Activated B cell treated with CpG ODN at 0.5 μM for 24 hours (primary cell): ENCODE results near the gene SAMD14. TPM values are rescaled to one million over a fixed set of nuclear protein-coding genes. Genes with fewer than 3 reads are reported as not detected.

Experiments
- ATAC-seq: fragments of 200-7000 bp; cut with Tn5 transposase; one replicate; pipeline ENCODE4 v1.10.0; 2021; ENCODE audit warnings: low read depth, mild to moderate bottlenecking, moderate library complexity
- CTCF ChIA-PET: fragments of 350-600 bp; sonication (Branson Sonifier 250); formaldehyde crosslinking; loops from one replicate; lab custom pipeline; 2021; ENCODE audit warnings: antibody characterized with exemption; lab: Charles Lee
- POLR2A ChIA-PET: fragments of 350-600 bp; sonication (Branson Sonifier 250); formaldehyde crosslinking; loops from one replicate; lab custom pipeline; 2021; ENCODE audit warnings: antibody characterized with exemption; lab: Charles Lee
- DNase-seq: peaks from one replicate; pipeline ENCODE4 v3.0.0; 2022
- H3K27ac Mint-ChIP-seq: one replicate; pipeline ENCODE4 v1.8.0; 2020; ENCODE audit warnings: mixed read lengths
- H3K27me3 Mint-ChIP-seq: one replicate; pipeline ENCODE4 v1.8.0; 2021; ENCODE audit warnings: mixed read lengths
- H3K36me3 Mint-ChIP-seq: one replicate; pipeline ENCODE4 v1.8.0; 2021; ENCODE audit warnings: low read depth, mixed read lengths
- H3K4me1 Mint-ChIP-seq: one replicate; pipeline ENCODE4 v1.8.0; 2021; ENCODE audit warnings: mixed read lengths
- H3K4me3 Mint-ChIP-seq: one replicate; pipeline ENCODE4 v1.8.0; 2020; ENCODE audit warnings: mild to moderate bottlenecking, mixed read lengths
- H3K9me3 Mint-ChIP-seq: one replicate; pipeline ENCODE4 v1.8.0; 2020; ENCODE audit warnings: mixed read lengths
- intact Hi-C: fragments of 100-400 bp; cut with micrococcal nuclease; formaldehyde crosslinking; loops from one replicate; pipeline ENCODE4 v1.15.1; 2024
- total RNA-seq: library from RNA; stranded (reverse); gene quantifications from 2 replicates; pipeline ENCODE4 v1.2.3, GENCODE V29; 2022
- TF ChIP-seq, protein P1 (sequence below): fragments of 200-600 bp; IDR thresholded peaks from one replicate; pipeline ENCODE4 v1.8.0; 2022; ENCODE audit warnings: antibody characterized with exemption, mild to moderate bottlenecking

SAMD14 gene
- 4.7 and 4.9 TPM in 2 replicates for total RNA-seq

DNA sequence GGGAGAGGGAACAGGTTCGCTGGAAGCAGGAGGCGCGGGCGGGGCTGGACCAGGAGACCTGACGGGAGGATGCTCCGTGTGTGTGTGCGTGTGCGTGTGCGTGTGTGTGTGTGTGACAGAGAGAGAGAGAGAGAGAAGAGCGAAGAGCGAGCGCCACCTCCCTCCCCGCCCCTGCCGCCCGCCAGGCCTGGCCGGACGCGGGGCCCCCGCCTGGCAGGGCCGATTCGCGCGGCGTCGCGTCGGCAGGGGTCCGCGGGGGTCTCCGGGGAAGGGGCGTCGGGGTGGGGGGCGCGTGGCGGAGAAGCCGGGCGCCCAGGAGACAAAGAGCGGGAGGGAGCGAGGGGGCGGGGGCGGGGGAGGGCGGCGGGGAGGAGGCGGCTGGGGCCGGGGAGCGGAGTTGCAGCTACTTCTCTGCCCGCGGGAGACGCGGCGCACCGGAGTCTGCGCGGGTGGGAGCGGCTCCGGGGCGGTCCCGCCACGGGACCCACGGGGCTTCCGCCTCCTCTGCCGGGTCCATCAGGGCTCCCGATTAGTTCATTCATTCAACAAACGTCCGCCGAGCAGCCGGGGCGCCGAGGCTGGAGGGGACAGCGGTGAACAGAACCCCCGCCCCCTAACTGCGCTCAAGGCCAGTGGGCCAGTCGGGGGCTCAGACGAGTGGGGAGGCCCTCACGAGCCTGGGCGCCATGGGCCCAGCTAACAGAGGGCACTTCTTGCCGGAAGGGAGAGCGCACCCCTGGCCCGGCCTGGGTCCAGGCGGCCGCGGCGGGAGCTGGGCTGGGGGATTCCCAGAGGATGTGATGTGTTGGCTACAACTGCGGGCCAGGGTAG lies at the start of gene SAMD14:
SAMD14 (minus strand) TSS at position 433 of the 831 bp plus-strand sequence. CDS start 5,201 bp downstream, outside the sequence.
- Mint-ChIP-seq H3K4me3 (peak within 1 kb of the TSS; percentile 80), H3K36me3 (peaks cover 21% of the 10 kb centered on the region), H3K27ac (peak within 1 kb of the TSS; percentile 63), H3K4me1 (peaks cover 37% of the 10 kb centered on the region), H3K9me3 (no peaks in the 10 kb centered on the region), H3K27me3 (peaks cover 8% of the 10 kb centered on the region)
- DNase-seq (peak; percentile 52), ATAC-seq (peak; percentile 61)
- intact Hi-C loops = loop anchor here (1.0 kb wide), 2 partner anchors 13 to 18 kb away; no protein-coding TSS in a partner anchor
- TF ChIP-seq, protein P1, sequence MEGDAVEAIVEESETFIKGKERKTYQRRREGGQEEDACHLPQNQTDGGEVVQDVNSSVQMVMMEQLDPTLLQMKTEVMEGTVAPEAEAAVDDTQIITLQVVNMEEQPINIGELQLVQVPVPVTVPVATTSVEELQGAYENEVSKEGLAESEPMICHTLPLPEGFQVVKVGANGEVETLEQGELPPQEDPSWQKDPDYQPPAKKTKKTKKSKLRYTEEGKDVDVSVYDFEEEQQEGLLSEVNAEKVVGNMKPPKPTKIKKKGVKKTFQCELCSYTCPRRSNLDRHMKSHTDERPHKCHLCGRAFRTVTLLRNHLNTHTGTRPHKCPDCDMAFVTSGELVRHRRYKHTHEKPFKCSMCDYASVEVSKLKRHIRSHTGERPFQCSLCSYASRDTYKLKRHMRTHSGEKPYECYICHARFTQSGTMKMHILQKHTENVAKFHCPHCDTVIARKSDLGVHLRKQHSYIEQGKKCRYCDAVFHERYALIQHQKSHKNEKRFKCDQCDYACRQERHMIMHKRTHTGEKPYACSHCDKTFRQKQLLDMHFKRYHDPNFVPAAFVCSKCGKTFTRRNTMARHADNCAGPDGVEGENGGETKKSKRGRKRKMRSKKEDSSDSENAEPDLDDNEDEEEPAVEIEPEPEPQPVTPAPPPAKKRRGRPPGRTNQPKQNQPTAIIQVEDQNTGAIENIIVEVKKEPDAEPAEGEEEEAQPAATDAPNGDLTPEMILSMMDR = no peak
- ChIA-PET CTCF (interaction anchor here (1.0 to 2.2 kb wide), 5 partner anchors 9 to 70 kb away, joined by 3 to 14 read pairs (median 4); no protein-coding TSS in a partner anchor), POLR2A (interaction anchor here (0.6 to 5.2 kb wide), 12 partner anchors 9 to 67 kb away, joined by 3 to 82 read pairs (median 6); partner anchors contain the start of gene PPP1R9B)

DNA sequence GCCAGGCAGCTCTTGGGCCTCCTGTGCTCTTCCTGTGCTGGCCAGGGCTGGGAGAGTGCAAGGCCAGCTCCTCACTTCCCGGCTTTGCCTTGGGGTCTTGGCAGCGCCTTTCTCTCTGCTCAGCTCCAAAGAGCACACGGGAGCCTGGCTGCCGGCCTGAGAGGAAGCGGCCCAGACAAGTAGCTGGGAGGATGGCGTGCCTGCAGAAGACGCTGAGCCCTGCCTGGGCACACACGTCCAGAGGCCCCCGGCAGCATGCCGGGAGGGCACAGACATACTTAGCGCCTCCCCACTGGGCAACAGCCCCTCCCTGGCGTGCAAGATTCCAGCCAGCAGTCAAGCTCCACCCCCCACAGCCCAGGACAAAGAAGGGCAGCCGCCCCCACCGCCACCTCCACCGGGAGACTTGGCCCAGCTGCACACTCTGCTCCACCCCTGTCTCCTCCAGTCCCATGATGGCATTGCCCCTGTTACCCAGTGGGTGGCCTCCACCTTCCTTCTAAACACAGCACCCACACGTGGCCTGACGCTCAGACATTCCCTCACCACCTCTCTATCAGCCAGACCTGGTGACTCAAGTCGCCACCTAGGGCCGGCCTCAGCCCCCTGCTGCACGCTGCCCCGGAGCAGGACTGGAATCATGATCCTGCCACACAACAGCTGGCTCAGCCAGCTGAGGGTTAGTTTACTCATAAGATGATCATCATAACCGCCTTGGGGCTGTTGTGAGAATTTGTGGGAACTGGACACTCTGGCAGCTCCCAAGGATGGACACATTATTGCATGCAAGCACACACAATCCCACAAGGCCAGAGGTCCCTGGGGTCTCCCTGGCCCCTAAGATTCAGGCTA lies 48.2 kb upstream of the SAMD14 start:
- ChIA-PET POLR2A (interaction anchor here (1.4 to 2.1 kb wide), 3 partner anchors 12 to 45 kb away, joined by 3 to 6 read pairs (median 4); no protein-coding TSS in a partner anchor), CTCF (interaction anchor here (0.7 to 3.5 kb wide), 13 partner anchors 9 to 118 kb away, joined by 3 to 22 read pairs (median 4); partner anchors contain the start of genes COL1A1 and PDK2)
- Mint-ChIP-seq H3K9me3 (no peaks in the 10 kb centered on the region), H3K4me1 (peaks cover 18% of the 10 kb centered on the region), H3K27ac (no peak overlapping the region), H3K4me3 (peak overlapping the region; percentile 54), H3K27me3 (no peaks in the 10 kb centered on the region), H3K36me3 (no peaks in the 10 kb centered on the region)
- intact Hi-C loops = loop anchor here (1.0 kb wide), 1 partner anchor 84 kb away; no protein-coding TSS in a partner anchor
- ATAC-seq (peak; percentile 99), DNase-seq (peak; percentile 45)
- TF ChIP-seq, protein P1 = no peak

DNA sequence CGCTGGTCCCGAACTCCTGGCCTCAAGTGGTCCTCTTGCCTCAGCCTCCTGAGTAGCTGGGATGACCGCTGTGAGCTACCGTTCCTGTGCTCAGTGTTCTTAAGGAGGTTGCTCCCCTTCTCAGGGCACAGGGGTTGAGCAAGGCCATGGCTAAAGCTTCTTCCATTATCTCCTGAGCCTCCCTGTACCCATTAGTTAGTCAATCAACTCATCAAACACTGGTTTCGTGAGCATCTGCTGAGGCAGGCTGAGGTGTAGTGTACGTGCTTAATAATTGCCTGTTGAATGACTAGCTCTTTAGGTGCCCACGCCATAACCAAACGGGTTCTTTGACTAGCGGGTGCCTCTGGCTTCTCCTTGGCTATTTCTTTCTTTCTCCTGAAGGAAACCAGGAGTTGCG lies 47.5 kb upstream of the SAMD14 start:
- H3K27me3 Mint-ChIP-seq = no peaks in the 10 kb centered on the region
- H3K36me3 Mint-ChIP-seq = no peaks in the 10 kb centered on the region
- DNase-seq (no peak), ATAC-seq (no peak)
- ChIA-PET POLR2A (interaction anchor here (0.6 to 2.1 kb wide), 4 partner anchors 14 to 45 kb away, joined by 3 to 6 read pairs (median 5); no protein-coding TSS in a partner anchor), CTCF (interaction anchor here (0.9 to 3.5 kb wide), 9 partner anchors 8 to 119 kb away, joined by 3 to 22 read pairs (median 9); partner anchors contain the start of genes COL1A1 and PDK2)
- no peaks in the 10 kb centered on the region for H3K9me3 Mint-ChIP-seq
- peaks cover 12% of the 10 kb centered on the region for H3K4me1 Mint-ChIP-seq
- TF ChIP-seq, protein P1 = no peak
- no peak overlapping the region for H3K27ac Mint-ChIP-seq
- H3K4me3 Mint-ChIP-seq = no peak overlapping the region
- intact Hi-C loops = no loop called here

DNA sequence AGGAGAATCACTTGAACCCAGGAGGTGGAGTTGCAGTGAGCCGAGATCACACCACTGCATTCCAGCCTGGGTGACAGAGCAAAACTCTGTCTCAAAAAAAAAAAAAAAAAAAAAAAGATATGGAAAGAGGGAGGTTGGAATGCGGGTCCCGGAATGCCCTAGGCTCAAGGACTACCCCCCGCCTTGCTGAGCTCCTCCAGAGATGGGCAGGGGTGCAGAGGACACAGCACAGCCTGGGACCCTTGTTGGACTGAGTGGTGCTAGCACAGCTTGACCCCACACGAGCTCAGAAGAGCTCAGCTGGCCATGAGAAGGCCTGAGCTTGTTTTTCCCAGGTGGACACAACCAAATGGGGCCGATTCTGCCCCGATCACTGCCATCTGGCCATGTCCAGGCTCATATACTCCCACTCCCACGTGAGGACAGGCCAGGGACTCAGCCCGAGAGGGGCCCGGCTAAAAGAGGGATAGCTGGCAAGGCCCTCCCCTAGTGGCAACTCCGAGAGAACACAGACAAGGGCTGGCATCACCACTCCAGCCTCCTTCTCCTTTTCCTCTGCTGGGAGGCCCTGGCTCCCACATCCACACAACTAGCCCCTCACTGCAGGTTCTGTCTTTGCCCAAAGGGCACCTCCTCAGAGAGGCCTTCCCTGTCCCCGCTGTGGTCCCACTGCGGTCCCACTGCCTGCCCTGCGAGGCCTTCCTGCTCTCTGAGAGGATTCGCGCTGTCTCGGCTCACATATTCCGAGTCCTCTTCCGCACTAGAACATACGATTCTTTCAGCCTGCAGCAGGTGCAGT lies 46.8 kb upstream of the SAMD14 start:
- CTCF ChIA-PET = interaction anchor here (0.9 to 3.5 kb wide), 5 partner anchors 15 to 120 kb away, joined by 3 to 22 read pairs (median 8); no protein-coding TSS in a partner anchor
- DNase-seq (no peak), ATAC-seq (no peak)
- Mint-ChIP-seq H3K4me1 (peaks cover 9% of the 10 kb centered on the region), H3K27ac (no peak overlapping the region), H3K9me3 (no peaks in the 10 kb centered on the region), H3K36me3 (no peaks in the 10 kb centered on the region), H3K27me3 (no peaks in the 10 kb centered on the region), H3K4me3 (no peak overlapping the region)
- TF ChIP-seq, protein P1 = no peak
- intact Hi-C loops = no loop called here
- POLR2A ChIA-PET = interaction anchor here (0.6 to 1.5 kb wide), 3 partner anchors 13 to 44 kb away, joined by 3 to 6 read pairs (median 4); no protein-coding TSS in a partner anchor
